ENCODE data around the gene DMWD. TPM values are rescaled to one million over a fixed set of nuclear protein-coding genes. Genes with fewer than 3 reads are reported as not detected.

The DMWD gene
- total RNA-seq, 3 donors from 2014 or later (not counting 1 experiment from before 2014, with no cell fraction given) = 66.2 to 82.1 (median 66.3) TPM

DNA sequence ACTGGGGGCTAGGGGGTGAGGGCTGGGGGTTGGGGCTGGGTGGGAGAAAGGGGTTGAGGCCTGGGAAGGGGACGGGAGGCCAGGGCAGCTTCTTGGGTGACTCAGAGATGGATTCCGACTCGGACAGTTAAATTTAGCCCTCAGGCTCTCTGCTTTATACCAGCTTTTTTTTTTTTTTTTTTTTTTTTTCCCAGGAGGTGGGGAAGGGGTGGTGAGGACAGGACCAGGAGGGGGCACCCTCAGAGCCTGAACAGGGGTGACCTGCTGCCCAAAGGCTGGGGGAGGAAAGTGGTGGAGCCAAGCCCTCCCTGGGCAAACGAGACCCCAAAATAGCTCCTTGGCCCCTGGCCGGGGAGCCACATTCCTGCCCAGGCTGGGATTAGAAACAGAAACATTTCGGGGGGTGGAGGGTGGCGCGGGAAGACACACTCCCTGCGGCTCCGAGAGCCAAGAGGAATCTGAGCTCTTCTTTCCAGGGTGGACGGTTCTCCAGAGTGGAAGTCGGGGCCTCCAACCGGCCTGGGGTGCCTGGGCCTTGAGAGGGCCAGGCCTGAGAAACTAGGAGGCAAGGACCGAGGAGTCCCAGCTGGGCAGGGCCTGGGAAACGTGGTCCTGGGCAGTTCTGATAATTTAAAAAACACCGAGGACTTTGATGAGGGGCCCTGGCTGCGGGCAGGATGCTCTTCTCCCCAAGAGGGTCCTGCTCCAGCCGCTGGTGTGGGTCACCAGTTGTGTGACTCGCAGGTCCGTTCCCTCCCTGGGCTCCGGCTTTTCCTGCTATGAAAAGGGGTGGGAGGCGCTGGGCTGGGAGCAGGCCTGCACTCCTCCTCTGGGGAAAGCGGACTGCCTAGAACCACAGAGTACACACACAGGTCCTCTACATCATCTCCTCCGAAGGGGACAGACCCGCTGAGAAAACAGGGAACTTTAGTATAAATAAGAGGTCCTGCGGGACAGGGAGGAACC is 9.5 kb downstream of the DMWD start:
- Mint-ChIP-seq H3K4me1 (peaks cover 21 to 41% of the 10 kb centered on the region in 2 donors), H3K4me3 (no peak overlapping the region), H3K9me3 (no peaks in the 10 kb centered on the region), H3K36me3 (peaks cover 4% of the 10 kb centered on the region), H3K27me3 (ENCODE audit: low read depth in 2 of 2) (peaks cover 9 to 12% of the 10 kb centered on the region in 2 donors), H3K27ac (no peak overlapping the region)
- Histone ChIP-seq H3K36me3 (ENCODE audit: control insufficient read depth, insufficient read depth, low read length) (peaks cover 16% of the 10 kb centered on the region), H3K27me3 (ENCODE audit: control insufficient read depth, insufficient read depth, low read length) (peaks cover 18% of the 10 kb centered on the region), H3K4me1 (ENCODE audit: control insufficient read depth, insufficient read depth, low read length) (peaks cover 20% of the 10 kb centered on the region), H3K27ac (ENCODE audit: low read length) (no peak overlapping the region), H3K4me3 (ENCODE audit: low read length) (no peak overlapping the region), H3K9me3 (ENCODE audit: control insufficient read depth, insufficient read depth, low read length) (no peaks in the 10 kb centered on the region)
- intact Hi-C loops (cut with micrococcal nuclease) = no loop called here
- ATAC-seq (no peak), DNase-seq (no peak)
- TF ChIP-seq, protein P1, sequence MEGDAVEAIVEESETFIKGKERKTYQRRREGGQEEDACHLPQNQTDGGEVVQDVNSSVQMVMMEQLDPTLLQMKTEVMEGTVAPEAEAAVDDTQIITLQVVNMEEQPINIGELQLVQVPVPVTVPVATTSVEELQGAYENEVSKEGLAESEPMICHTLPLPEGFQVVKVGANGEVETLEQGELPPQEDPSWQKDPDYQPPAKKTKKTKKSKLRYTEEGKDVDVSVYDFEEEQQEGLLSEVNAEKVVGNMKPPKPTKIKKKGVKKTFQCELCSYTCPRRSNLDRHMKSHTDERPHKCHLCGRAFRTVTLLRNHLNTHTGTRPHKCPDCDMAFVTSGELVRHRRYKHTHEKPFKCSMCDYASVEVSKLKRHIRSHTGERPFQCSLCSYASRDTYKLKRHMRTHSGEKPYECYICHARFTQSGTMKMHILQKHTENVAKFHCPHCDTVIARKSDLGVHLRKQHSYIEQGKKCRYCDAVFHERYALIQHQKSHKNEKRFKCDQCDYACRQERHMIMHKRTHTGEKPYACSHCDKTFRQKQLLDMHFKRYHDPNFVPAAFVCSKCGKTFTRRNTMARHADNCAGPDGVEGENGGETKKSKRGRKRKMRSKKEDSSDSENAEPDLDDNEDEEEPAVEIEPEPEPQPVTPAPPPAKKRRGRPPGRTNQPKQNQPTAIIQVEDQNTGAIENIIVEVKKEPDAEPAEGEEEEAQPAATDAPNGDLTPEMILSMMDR (IDR thresholded peaks at IDR 0.05) = no peak
- 94% methylated on average over 23 of the region's 26 CpGs for WGBS (ENCODE audit: insufficient coverage)

DNA sequence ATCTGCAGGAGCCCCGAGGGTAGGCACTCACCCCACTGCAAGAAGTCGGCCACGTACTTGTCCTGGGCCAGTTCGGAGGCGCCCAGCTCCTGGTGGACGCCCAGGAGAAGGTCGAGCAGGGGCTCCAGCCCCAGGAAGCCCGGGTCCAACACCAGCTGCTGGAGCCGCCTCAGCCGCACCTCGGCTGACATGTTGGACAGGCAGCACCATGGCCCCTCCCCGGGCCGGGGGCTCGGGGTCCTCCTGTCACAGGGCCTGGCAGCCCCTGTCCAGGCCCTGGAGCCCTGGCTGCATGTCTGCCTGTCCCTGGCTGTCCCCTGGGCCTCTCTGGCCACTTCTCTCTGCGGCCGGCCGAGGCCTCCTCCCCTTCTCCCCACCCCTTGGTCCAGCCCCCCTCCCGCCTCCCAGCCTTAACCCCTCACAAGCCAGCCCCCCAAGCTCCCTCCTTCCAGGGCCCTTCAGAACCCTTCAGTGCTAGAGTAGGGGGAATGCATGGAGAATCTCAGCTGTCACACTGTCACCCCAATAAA is 10.4 kb downstream of the DMWD start, which contains the start of gene DMPK:
Gene DMPK (minus strand): TSS at position 329 of the 530 bp plus-strand sequence. CDS start 138 bp downstream, at position 191.
- DNase-seq = no peak
- 64% methylated on average over 17 of the region's 18 CpGs for WGBS (ENCODE audit: insufficient coverage)
- no peak within 1 kb of the TSS for H3K4me3 ChIP-seq (ENCODE audit: low read length)
- peaks cover 9 to 12% of the 10 kb centered on the region in 2 donors for H3K27me3 Mint-ChIP-seq (ENCODE audit: low read depth in 2 of 2)
- no peak within 1 kb of the TSS for H3K27ac ChIP-seq (ENCODE audit: low read length)
- peaks cover 18% of the 10 kb centered on the region for H3K27me3 ChIP-seq (ENCODE audit: control insufficient read depth, insufficient read depth, low read length)
- H3K9me3 Mint-ChIP-seq = no peaks in the 10 kb centered on the region
- no peaks in the 10 kb centered on the region for H3K36me3 Mint-ChIP-seq
- peaks cover 21 to 34% of the 10 kb centered on the region in 2 donors for H3K4me1 Mint-ChIP-seq
- no peak within 1 kb of the TSS for H3K4me3 Mint-ChIP-seq
- ATAC-seq = no peak
- no peaks in the 10 kb centered on the region for H3K9me3 ChIP-seq (ENCODE audit: control insufficient read depth, insufficient read depth, low read length)
- intact Hi-C loops (cut with micrococcal nuclease) = no loop called here
- TF ChIP-seq, protein P1 (IDR thresholded peaks at IDR 0.05) = no peak
- H3K27ac Mint-ChIP-seq = no peak within 1 kb of the TSS
- H3K36me3 ChIP-seq (ENCODE audit: control insufficient read depth, insufficient read depth, low read length) = peaks cover 13% of the 10 kb centered on the region
- peaks cover 23% of the 10 kb centered on the region for H3K4me1 ChIP-seq (ENCODE audit: control insufficient read depth, insufficient read depth, low read length)

DNA sequence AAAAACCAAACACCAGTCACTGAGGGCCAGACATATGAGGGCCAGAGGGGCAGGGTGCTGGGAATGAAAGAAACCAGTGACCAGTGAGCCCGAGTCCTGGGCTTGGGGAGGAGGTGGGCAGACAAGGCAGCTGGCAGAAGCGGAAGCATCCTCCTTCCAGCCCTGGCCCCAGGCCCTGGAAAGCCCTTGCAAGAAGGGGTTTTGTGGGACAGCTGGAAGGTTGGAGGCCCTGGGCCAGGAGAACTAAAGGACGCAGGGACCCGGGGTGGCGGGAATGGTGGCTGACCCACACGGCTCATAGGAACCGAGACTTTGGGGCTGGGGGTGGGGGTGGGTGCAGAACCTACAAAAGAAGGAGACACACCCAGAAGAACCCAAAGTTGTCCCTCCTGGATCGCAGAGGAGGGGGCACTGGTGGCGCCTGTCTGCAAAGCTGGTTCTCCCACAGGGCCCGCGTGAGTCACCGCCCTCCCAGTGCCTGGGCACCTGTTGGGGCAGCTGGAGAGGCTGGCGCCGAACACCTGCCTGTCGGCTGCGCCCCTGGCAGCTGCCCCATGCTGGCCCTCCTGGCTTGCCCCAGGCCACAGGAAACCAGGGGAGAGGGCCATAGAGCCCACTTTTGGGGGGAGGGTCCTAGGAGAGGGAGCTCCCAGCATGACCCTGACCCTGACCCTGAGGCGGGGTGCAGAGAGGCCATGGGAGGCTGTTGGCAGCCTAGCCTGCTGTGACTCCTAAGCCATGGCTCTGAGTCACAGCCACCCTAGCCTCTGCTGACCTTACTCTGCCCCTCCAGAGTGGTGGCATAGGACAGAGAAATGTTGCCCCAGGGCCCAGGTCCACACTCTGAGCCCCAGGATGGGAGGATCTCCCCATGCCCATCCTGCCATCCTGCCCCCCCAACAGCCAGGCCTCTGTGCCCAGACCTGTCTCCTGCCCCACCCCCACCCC is 11.2 kb downstream of the DMWD start:
- H3K36me3 Mint-ChIP-seq = no peaks in the 10 kb centered on the region
- Histone ChIP-seq H3K4me1 (ENCODE audit: control insufficient read depth, insufficient read depth, low read length) (peaks cover 23% of the 10 kb centered on the region), H3K36me3 (ENCODE audit: control insufficient read depth, insufficient read depth, low read length) (peaks cover 5% of the 10 kb centered on the region), H3K27me3 (ENCODE audit: control insufficient read depth, insufficient read depth, low read length) (peaks cover 18% of the 10 kb centered on the region), H3K4me3 (ENCODE audit: low read length) (no peak overlapping the region), H3K27ac (ENCODE audit: low read length) (no peak overlapping the region), H3K9me3 (ENCODE audit: control insufficient read depth, insufficient read depth, low read length) (no peaks in the 10 kb centered on the region)
- TF ChIP-seq, protein P1 (IDR thresholded peaks at IDR 0.05) = no peak
- H3K9me3 Mint-ChIP-seq = no peaks in the 10 kb centered on the region
- DNase-seq = no peak
- H3K27me3 Mint-ChIP-seq (ENCODE audit: low read depth in 2 of 2) = peaks cover 9 to 12% of the 10 kb centered on the region in 2 donors
- H3K27ac Mint-ChIP-seq = no peak overlapping the region
- ATAC-seq = no peak
- H3K4me1 Mint-ChIP-seq = peaks cover 21 to 34% of the 10 kb centered on the region in 2 donors
- intact Hi-C loops (cut with micrococcal nuclease) = no loop called here
- 83% methylated on average over 17 of the region's 17 CpGs for WGBS (ENCODE audit: insufficient coverage)
- H3K4me3 Mint-ChIP-seq = no peak overlapping the region

All from natural killer cell (primary cell).